Measurements from ENCODE around the gene SH3BGRL2. TPM values are rescaled to one million over a fixed set of nuclear protein-coding genes. Genes with fewer than 3 reads are reported as not detected.

Gene SH3BGRL2
- total and polyA plus RNA-seq, 4 donors = 23.8 to 71.3 (median 34.3) TPM

DNA sequence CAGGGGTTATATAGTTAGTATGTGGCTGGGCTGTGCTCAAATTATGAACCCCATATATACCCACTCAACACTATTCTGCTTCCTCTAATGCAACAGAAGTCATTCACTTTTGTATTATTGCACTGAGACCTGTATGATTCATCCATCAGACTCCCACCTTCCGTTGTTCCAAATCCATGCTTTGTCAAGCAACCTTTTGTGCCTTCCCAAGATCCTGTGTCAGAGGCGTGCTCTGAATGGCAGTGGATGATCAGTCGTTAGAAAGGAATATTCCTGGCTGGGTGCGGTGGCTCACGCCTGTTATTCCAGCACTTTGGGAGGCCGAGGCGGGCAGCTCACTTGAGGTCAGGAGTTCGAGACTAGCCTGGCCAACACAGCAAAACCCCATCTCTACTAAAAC lies 103.2 kb downstream of the SH3BGRL2 start:
- H3K27ac ChIP-seq (ENCODE audit: low read depth in 1 of 2, low read length in 2 of 2) = no peak overlapping the region
- H3K36me3 ChIP-seq (ENCODE audit: control insufficient read depth in 4 of 4, insufficient read depth in 3 of 4, low read depth in 1 of 4, low read length in 3 of 4) = no peaks in the 10 kb centered on the region
- H3K9me3 ChIP-seq (ENCODE audit: control insufficient read depth in 4 of 4, low read length in 3 of 4) = no peaks in the 10 kb centered on the region
- no peaks in the 10 kb centered on the region for H3K4me1 ChIP-seq (ENCODE audit: control insufficient read depth in 4 of 4, insufficient read depth in 4 of 4, low read length in 3 of 4)
- no peak overlapping the region for H3K4me3 ChIP-seq (ENCODE audit: low read depth in 1 of 3, low read length in 3 of 3)
- H3K27me3 ChIP-seq (ENCODE audit: control insufficient read depth in 4 of 4, insufficient read depth in 4 of 4, low read length in 3 of 4) = no peaks in the 10 kb centered on the region
- H3K9ac ChIP-seq (ENCODE audit: low read depth in 1 of 2, low read length in 2 of 2) = no peak overlapping the region
- WGBS = 95% methylated on average over 8 of the region's 8 CpGs
- TF ChIP-seq YY1 (IDR thresholded peaks at IDR 0.05) = no peak
- no peak for TF ChIP-seq EGR1 (IDR thresholded peaks at IDR 0.05; ENCODE audit: low read depth in 2 of 2)
- TF ChIP-seq FOXA1 (IDR thresholded peaks at IDR 0.05) = no peak
- no peak for DNase-seq (ENCODE audit: low spot score)

DNA sequence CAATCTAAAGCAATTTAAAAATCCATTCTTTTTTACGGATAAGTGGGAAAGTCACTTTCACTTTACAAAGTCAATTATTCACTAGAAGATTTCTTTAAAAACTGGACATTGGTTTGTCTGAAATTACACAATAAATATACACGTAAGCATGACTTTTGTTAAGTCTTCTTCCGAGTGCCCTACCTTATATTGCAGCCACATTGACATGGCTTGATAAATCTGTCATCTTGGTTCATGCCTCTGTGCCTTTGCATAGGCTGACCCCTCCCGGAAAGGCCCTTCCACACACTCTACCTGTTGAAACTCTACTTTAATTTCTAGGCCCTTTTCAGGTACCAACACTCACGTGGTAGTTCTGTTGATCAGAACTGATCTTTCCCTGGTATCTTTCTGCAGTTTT lies 104.1 kb downstream of the SH3BGRL2 start:
- no peak for TF ChIP-seq EGR1 (IDR thresholded peaks at IDR 0.05; ENCODE audit: low read depth in 2 of 2)
- TF ChIP-seq, protein P1, sequence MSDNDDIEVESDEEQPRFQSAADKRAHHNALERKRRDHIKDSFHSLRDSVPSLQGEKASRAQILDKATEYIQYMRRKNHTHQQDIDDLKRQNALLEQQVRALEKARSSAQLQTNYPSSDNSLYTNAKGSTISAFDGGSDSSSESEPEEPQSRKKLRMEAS (IDR thresholded peaks at IDR 0.05) = no peak
- TF ChIP-seq HNF4G (IDR thresholded peaks at IDR 0.05) = no peak
- TF ChIP-seq HNF4A (conservative IDR thresholded peaks at IDR 0.05) = peak in 1 of 2 donors; percentile 59
- TF ChIP-seq, protein P2, sequence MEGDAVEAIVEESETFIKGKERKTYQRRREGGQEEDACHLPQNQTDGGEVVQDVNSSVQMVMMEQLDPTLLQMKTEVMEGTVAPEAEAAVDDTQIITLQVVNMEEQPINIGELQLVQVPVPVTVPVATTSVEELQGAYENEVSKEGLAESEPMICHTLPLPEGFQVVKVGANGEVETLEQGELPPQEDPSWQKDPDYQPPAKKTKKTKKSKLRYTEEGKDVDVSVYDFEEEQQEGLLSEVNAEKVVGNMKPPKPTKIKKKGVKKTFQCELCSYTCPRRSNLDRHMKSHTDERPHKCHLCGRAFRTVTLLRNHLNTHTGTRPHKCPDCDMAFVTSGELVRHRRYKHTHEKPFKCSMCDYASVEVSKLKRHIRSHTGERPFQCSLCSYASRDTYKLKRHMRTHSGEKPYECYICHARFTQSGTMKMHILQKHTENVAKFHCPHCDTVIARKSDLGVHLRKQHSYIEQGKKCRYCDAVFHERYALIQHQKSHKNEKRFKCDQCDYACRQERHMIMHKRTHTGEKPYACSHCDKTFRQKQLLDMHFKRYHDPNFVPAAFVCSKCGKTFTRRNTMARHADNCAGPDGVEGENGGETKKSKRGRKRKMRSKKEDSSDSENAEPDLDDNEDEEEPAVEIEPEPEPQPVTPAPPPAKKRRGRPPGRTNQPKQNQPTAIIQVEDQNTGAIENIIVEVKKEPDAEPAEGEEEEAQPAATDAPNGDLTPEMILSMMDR (IDR thresholded peaks at IDR 0.05; ENCODE audit: low read depth, low read length, missing input control) = no peak
- TF ChIP-seq FOXA2 (IDR thresholded peaks at IDR 0.05) = no peak
- TF ChIP-seq FOXA1 (IDR thresholded peaks at IDR 0.05) = no peak
- no peak for TF ChIP-seq JUND (IDR thresholded peaks at IDR 0.05)
- H3K36me3 ChIP-seq (ENCODE audit: control insufficient read depth in 4 of 4, insufficient read depth in 3 of 4, low read depth in 1 of 4, low read length in 3 of 4) = no peaks in the 10 kb centered on the region
- no peaks in the 10 kb centered on the region for H3K9me3 ChIP-seq (ENCODE audit: control insufficient read depth in 4 of 4, low read length in 3 of 4)
- 63% methylated on average over 5 of the region's 5 CpGs for WGBS
- H3K9ac ChIP-seq (ENCODE audit: low read depth in 1 of 2, low read length in 2 of 2) = no peak overlapping the region
- H3K27ac ChIP-seq (ENCODE audit: low read depth in 1 of 2, low read length in 2 of 2) = no peak overlapping the region
- H3K4me3 ChIP-seq (ENCODE audit: low read depth in 1 of 3, low read length in 3 of 3) = no peak overlapping the region
- DNase-seq (ENCODE audit: low spot score) = no peak
- H3K27me3 ChIP-seq (ENCODE audit: control insufficient read depth in 4 of 4, insufficient read depth in 4 of 4, low read length in 3 of 4) = no peaks in the 10 kb centered on the region
- H3K4me1 ChIP-seq (ENCODE audit: control insufficient read depth in 4 of 4, insufficient read depth in 4 of 4, low read length in 3 of 4) = no peaks in the 10 kb centered on the region

DNA sequence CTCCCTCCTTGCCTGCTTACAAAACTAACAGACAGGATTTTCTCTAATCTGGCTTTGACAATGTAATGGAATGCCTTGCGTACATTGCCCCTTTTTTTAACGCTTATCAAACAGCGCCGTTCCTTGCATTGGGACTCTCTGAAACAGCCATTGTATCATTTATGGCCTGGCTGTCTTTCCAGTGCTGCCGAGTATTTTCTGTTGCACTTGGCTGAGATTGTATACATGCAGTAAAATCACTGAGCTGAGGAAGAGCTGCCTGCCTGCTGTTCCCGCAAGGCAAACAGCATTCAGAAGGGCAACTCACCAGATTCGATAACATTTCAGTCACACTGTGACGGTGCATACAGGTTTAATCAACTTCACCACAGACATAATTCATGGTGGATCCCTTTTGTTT lies 106.0 kb downstream of the SH3BGRL2 start:
- TF ChIP-seq GABPA (IDR thresholded peaks at IDR 0.05 in 1 of 2, conservative IDR thresholded peaks at IDR 0.05 in 1 of 2) = no peak
- no peak for TF ChIP-seq HNF4G (IDR thresholded peaks at IDR 0.05)
- TF ChIP-seq, protein P3, sequence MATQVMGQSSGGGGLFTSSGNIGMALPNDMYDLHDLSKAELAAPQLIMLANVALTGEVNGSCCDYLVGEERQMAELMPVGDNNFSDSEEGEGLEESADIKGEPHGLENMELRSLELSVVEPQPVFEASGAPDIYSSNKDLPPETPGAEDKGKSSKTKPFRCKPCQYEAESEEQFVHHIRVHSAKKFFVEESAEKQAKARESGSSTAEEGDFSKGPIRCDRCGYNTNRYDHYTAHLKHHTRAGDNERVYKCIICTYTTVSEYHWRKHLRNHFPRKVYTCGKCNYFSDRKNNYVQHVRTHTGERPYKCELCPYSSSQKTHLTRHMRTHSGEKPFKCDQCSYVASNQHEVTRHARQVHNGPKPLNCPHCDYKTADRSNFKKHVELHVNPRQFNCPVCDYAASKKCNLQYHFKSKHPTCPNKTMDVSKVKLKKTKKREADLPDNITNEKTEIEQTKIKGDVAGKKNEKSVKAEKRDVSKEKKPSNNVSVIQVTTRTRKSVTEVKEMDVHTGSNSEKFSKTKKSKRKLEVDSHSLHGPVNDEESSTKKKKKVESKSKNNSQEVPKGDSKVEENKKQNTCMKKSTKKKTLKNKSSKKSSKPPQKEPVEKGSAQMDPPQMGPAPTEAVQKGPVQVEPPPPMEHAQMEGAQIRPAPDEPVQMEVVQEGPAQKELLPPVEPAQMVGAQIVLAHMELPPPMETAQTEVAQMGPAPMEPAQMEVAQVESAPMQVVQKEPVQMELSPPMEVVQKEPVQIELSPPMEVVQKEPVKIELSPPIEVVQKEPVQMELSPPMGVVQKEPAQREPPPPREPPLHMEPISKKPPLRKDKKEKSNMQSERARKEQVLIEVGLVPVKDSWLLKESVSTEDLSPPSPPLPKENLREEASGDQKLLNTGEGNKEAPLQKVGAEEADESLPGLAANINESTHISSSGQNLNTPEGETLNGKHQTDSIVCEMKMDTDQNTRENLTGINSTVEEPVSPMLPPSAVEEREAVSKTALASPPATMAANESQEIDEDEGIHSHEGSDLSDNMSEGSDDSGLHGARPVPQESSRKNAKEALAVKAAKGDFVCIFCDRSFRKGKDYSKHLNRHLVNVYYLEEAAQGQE (IDR thresholded peaks at IDR 0.05) = no peak
- no peak for TF ChIP-seq RAD21 (IDR thresholded peaks at IDR 0.05)
- no peak for TF ChIP-seq NR2F2 (IDR thresholded peaks at IDR 0.05)
- Histone ChIP-seq H3K4me3 (ENCODE audit: low read depth in 1 of 3, low read length in 3 of 3) (no peak overlapping the region), H3K9me3 (ENCODE audit: control insufficient read depth in 4 of 4, low read length in 3 of 4) (no peaks in the 10 kb centered on the region), H3K4me1 (ENCODE audit: control insufficient read depth in 4 of 4, insufficient read depth in 4 of 4, low read length in 3 of 4) (no peaks in the 10 kb centered on the region), H3K36me3 (ENCODE audit: control insufficient read depth in 4 of 4, insufficient read depth in 3 of 4, low read depth in 1 of 4, low read length in 3 of 4) (no peaks in the 10 kb centered on the region), H3K9ac (ENCODE audit: low read depth in 1 of 2, low read length in 2 of 2) (no peak overlapping the region), H3K27me3 (ENCODE audit: control insufficient read depth in 4 of 4, insufficient read depth in 4 of 4, low read length in 3 of 4) (no peaks in the 10 kb centered on the region), H3K27ac (ENCODE audit: low read depth in 1 of 2, low read length in 2 of 2) (no peak overlapping the region)
- no peak for DNase-seq (ENCODE audit: low spot score)
- WGBS = 72% methylated on average over 8 of the region's 8 CpGs

Measured in liver (tissue), 9 donors.